Parathyroid adenoma (tissue), 2 donors: ENCODE measurements around the gene BSX.

ENCODE experiments used
- H2AFZ ChIP-seq: fragments of 300-600 bp; sonication (generic); one replicate; pipeline ENCODE4 v1.7.0; 2017; ENCODE audit warnings: antibody characterized with exemption, mild to moderate bottlenecking
- H3K27ac ChIP-seq: fragments of 300-600 bp; sonication (generic); one replicate; pipeline ENCODE4 v1.7.0; 2017
- H3K27me3 ChIP-seq: fragments of 300-600 bp; sonication (generic); one replicate; pipeline ENCODE4 v1.7.0; 2017; ENCODE audit warnings: low read length; ENCODE audit not compliant: control insufficient read depth, insufficient read depth
- H3K36me3 ChIP-seq: fragments of 300-600 bp; sonication (generic); one replicate; pipeline ENCODE4 v1.7.0; 2017; ENCODE audit warnings: low read length; ENCODE audit not compliant: control insufficient read depth, insufficient read depth
- H3K4me1 ChIP-seq: fragments of 300-600 bp; sonication (generic); one replicate; pipeline ENCODE4 v1.7.0; 2017; ENCODE audit warnings: control low read depth
- H3K4me2 ChIP-seq: fragments of 300-600 bp; sonication (generic); one replicate; pipeline ENCODE4 v1.7.0; 2017; ENCODE audit warnings: low read length
- H3K4me3 ChIP-seq: fragments of 300-600 bp; sonication (generic); one replicate; pipeline ENCODE4 v1.7.0; 2017; ENCODE audit warnings: low read depth, low read length
- H3K79me2 ChIP-seq: fragments of 300-600 bp; sonication (generic); one replicate; pipeline ENCODE4 v1.7.0; 2017; ENCODE audit warnings: control low read depth
- H3K9ac ChIP-seq: fragments of 300-600 bp; sonication (generic); one replicate; pipeline ENCODE4 v1.7.0; 2017; ENCODE audit warnings: mild to moderate bottlenecking
- H3K9me3 ChIP-seq: fragments of 300-600 bp; sonication (generic); one replicate; pipeline ENCODE4 v1.7.0; 2017; ENCODE audit warnings: low read length; ENCODE audit not compliant: control insufficient read depth
- CTCF ChIP-seq: fragments of 300-600 bp; sonication (generic); IDR thresholded peaks from one replicate; pipeline ENCODE4 v1.7.0; 2017; ENCODE audit warnings: antibody characterized with exemption, mild to moderate bottlenecking
- donor health status: primary hyperparathyroidism.

BSX gene

GRCh38 chr11:123006860-123007542 is 25.4 kb upstream of the BSX start:
- H3K79me2 ChIP-seq, result no peaks in the 10 kb centered on the region
- no peaks in the 10 kb centered on the region for H3K27me3 ChIP-seq
- no peak overlapping the region for H2AFZ ChIP-seq
- H3K9me3 ChIP-seq, result no peaks in the 10 kb centered on the region
- no peak for TF ChIP-seq CTCF
- H3K4me3 ChIP-seq, result no peak overlapping the region
- no peaks in the 10 kb centered on the region for H3K4me1 ChIP-seq
- H3K9ac ChIP-seq, result no peak overlapping the region
- no peak overlapping the region for H3K4me2 ChIP-seq
- H3K27ac ChIP-seq, result no peak overlapping the region
- no peaks in the 10 kb centered on the region for H3K36me3 ChIP-seq

GRCh38 chr11:123000721-123001120 is 19.1 kb upstream of the BSX start:
- no peaks in the 10 kb centered on the region for H3K9me3 ChIP-seq
- no peaks in the 10 kb centered on the region for H3K79me2 ChIP-seq
- H3K36me3 ChIP-seq, result no peaks in the 10 kb centered on the region
- no peak overlapping the region for H3K9ac ChIP-seq
- H3K4me2 ChIP-seq, result no peak overlapping the region
- H3K27ac ChIP-seq, result no peak overlapping the region
- no peak overlapping the region for H3K4me3 ChIP-seq
- no peak for TF ChIP-seq CTCF
- no peaks in the 10 kb centered on the region for H3K4me1 ChIP-seq
- H2AFZ ChIP-seq, result no peak overlapping the region
- H3K27me3 ChIP-seq, result no peaks in the 10 kb centered on the region

GRCh38 chr11:122998727-122999366 is 17.2 kb upstream of the BSX start:
- no peak overlapping the region for H3K9ac ChIP-seq
- no peak for TF ChIP-seq CTCF
- no peaks in the 10 kb centered on the region for H3K36me3 ChIP-seq
- no peak overlapping the region for H3K4me2 ChIP-seq
- H3K9me3 ChIP-seq, result no peaks in the 10 kb centered on the region
- H3K4me1 ChIP-seq, result no peaks in the 10 kb centered on the region
- no peaks in the 10 kb centered on the region for H3K27me3 ChIP-seq
- H3K4me3 ChIP-seq, result no peak overlapping the region
- H3K27ac ChIP-seq, result no peak overlapping the region
- no peak overlapping the region for H2AFZ ChIP-seq
- no peaks in the 10 kb centered on the region for H3K79me2 ChIP-seq

DNA sequence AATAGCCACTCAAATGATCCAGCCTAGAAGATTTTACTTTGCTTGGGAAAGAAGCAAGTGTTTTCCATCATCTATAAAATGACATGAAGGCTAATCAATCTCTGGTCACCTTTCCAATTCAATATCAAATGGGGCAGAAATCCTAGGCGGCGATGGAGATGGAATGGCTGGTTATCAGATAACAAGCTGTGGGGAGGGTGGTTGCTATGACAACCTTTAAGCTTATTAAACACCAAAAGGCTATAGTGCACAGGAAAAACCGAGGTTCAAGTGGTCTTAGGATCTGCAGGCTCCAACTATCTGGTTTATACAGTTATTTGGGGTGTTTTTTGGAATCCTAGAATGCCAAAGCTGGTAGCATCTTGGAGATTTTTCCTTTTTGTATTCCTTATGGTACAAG is 13.9 kb upstream of the BSX start:
- Histone ChIP-seq H2AFZ (no peak overlapping the region), H3K27ac (no peak overlapping the region), H3K4me2 (no peak overlapping the region), H3K36me3 (no peaks in the 10 kb centered on the region), H3K4me1 (no peaks in the 10 kb centered on the region), H3K9me3 (no peaks in the 10 kb centered on the region), H3K4me3 (no peak overlapping the region), H3K27me3 (no peaks in the 10 kb centered on the region), H3K79me2 (no peaks in the 10 kb centered on the region), H3K9ac (no peak overlapping the region)
- no peak for TF ChIP-seq CTCF
